ENCODE measurements around the gene NAA38. TPM values are rescaled to one million over a fixed set of nuclear protein-coding genes. Genes with fewer than 3 reads are reported as not detected.
A peak's percentile ranks its signal among the peaks of the same experiment; 100 is the strongest.

The NAA38 gene
- total RNA-seq, 1 experiment from 2014 or later: 50.2 TPM

DNA sequence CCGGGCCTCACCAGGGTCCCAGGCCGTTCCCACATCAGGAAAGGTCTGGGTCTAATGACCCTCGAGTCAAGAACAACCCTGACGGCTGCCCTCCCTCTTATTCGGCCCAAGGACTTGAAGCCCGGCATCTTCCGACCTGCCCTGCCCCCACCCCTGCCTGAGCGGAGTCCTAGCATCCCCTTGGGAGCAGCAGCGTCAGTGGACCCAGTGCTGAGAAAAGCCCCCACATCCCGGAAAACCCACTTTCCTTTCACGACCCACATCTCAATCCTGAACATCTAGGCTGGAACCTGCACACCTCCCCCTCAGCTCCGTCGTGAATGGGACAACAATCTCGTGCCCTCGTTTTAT lies 1.7 kb downstream of the NAA38 start:
- Histone ChIP-seq H3T11ph (ENCODE audit: low read length) (no peak overlapping the region), H3K27me3 (ENCODE audit: insufficient read depth, low read length) (peaks cover 30% of the 10 kb centered on the region; the same call in 1 of the 2 replicates), H3K27ac (ENCODE audit: insufficient read length, low read depth, low read length) (no peak overlapping the region), H3K79me2 (ENCODE audit: insufficient read depth, low read length) (no peaks in the 10 kb centered on the region), H2AK5ac (ENCODE audit: insufficient read length, low read length) (no peak overlapping the region), H3K23ac (ENCODE audit: insufficient read length, low read depth, low read length) (no peak overlapping the region), H3K4ac (ENCODE audit: low read depth, low read length) (no peak overlapping the region), H2BK120ac (ENCODE audit: low read depth, low read length, poor library complexity, severe bottlenecking) (no peak overlapping the region), H4K5ac (ENCODE audit: insufficient read length, low read depth, low read length) (no peak overlapping the region), H2BK15ac (ENCODE audit: low read depth, low read length) (no peak overlapping the region), H3K18ac (ENCODE audit: insufficient read length, low read depth, low read length) (no peak overlapping the region), H3K9me3 (ENCODE audit: control insufficient read depth, low read depth, low read length) (no peaks in the 10 kb centered on the region), H2AFZ (ENCODE audit: low read length) (no peak overlapping the region), H3K9ac (ENCODE audit: extremely low read depth, insufficient read length, low read length) (no peak overlapping the region), H4K20me1 (ENCODE audit: control insufficient read depth, insufficient read depth, insufficient read length) (no peaks in the 10 kb centered on the region), H2BK12ac (ENCODE audit: insufficient read length, low read depth, low read length) (no peak overlapping the region), H3K23me2 (ENCODE audit: insufficient read length, low read depth, low read length, poor library complexity, severe bottlenecking) (peaks cover 36% of the 10 kb centered on the region), H3K14ac (ENCODE audit: insufficient read depth, low read length) (no peak overlapping the region), H4K91ac (ENCODE audit: insufficient read length, low read depth, low read length) (no peak overlapping the region), H3K56ac (ENCODE audit: insufficient read length, low read depth, low read length) (no peak overlapping the region), H3K4me1 (ENCODE audit: insufficient read depth, low read length) (no peaks in the 10 kb centered on the region; the same call in 1 of the 2 replicates), H4K8ac (replicated peaks; ENCODE audit: insufficient read length, low read depth, low read length) (no peak overlapping the region), H3K79me1 (ENCODE audit: insufficient read depth, low read depth, low read length, poor library complexity, severe bottlenecking) (no peaks in the 10 kb centered on the region), H2BK5ac (ENCODE audit: insufficient read length, low read length) (no peak overlapping the region), H3K4me2 (ENCODE audit: insufficient read depth, insufficient read length, low read length) (peak overlapping the region; percentile 97), H2BK20ac (ENCODE audit: low read depth, low read length, poor library complexity, severe bottlenecking) (no peak overlapping the region)
- H3K9me3 Mint-ChIP-seq: 0 out of 5 replicates have a peak, but pooled peaks cover 0 to 3% of the 10 kb centered on the region in 2 experiments
- H3K27me3 Mint-ChIP-seq (ENCODE audit: low read depth): peaks cover 18% of the 10 kb centered on the region
- DNase-seq: no peak
- no peak overlapping the region for H3K27ac Mint-ChIP-seq
- H3K36me3 Mint-ChIP-seq (ENCODE audit: insufficient read depth in 1 of 3, low read depth in 3 of 3): peaks cover 0 to 32% (median 17%) of the 10 kb centered on the region in 3 experiments; a peak in 4 of 7 replicates
- H3K4me1 Mint-ChIP-seq: peaks cover 24 to 37% of the 10 kb centered on the region in 2 experiments
- WGBS (ENCODE audit: extremely low coverage, insufficient read length, low lambda C conversion rate): no CpG with 5 or more reads among the region's 15 CpGs
- no peak for TF ChIP-seq CTCF (conservative IDR thresholded peaks at IDR 0.05)
- no peak overlapping the region for H3K4me3 Mint-ChIP-seq

All from H9 (cell line).